NCI-H345 treated with DMSO at 0.1 percent for 48 hours (cell line): Measurements from ENCODE around the gene SRSF12.

Source experiments
- DNase-seq: peaks from one replicate; lab custom pipeline; 2025; ENCODE audit not compliant: unreplicated experiment; lab: John Stamatoyannopoulos, UW

The SRSF12 gene

GRCh38 chr6:89117211-89118108 lies at the start of gene SRSF12:
TSS of gene SRSF12 (minus strand) at chr6:89118071. CDS start at chr6:89117887, 184 bp downstream.
- peak; percentile 30 for DNase-seq

GRCh38 chr6:89162047-89162371 lies 44.1 kb upstream of the SRSF12 start:
- DNase-seq, result no peak

- no peak for DNase-seq
Observed at GRCh38 chr6:89161326-89162046, 43.6 kb upstream of the SRSF12 start.

GRCh38 chr6:89160331-89161092 lies 42.6 kb upstream of the SRSF12 start:
- DNase-seq, result no peak

GRCh38 chr6:89154131-89154530 lies 36.3 kb upstream of the SRSF12 start:
- DNase-seq, result no peak

- DNase-seq, result no peak
Observed at GRCh38 chr6:89148016-89148750, 30.3 kb upstream of the SRSF12 start.

GRCh38 chr6:89146718-89147700 lies 29.1 kb upstream of the SRSF12 start:
- DNase-seq, result peak; percentile 37

- peak; percentile 69 for DNase-seq
Observed at GRCh38 chr6:89145956-89146717, 28.3 kb upstream of the SRSF12 start, which contains the start of gene PM20D2. TSS of gene PM20D2 (plus strand) at chr6:89146055. CDS start at chr6:89146145, 90 bp downstream.

- DNase-seq, result peak; percentile 69
Observed at GRCh38 chr6:89145091-89145955, 27.5 kb upstream of the SRSF12 start.

- DNase-seq, result no peak
Observed at GRCh38 chr6:89144354-89144906, 26.6 kb upstream of the SRSF12 start.

GRCh38 chr6:89140347-89141156 lies 22.7 kb upstream of the SRSF12 start:
- no peak for DNase-seq

- no peak for DNase-seq
Observed at GRCh38 chr6:89139509-89140346, 21.9 kb upstream of the SRSF12 start.

- no peak for DNase-seq
Observed at GRCh38 chr6:89138173-89138572, 20.3 kb upstream of the SRSF12 start.

GRCh38 chr6:89134723-89135122 lies 16.9 kb upstream of the SRSF12 start:
- DNase-seq, result no peak

GRCh38 chr6:89133981-89134380 lies 16.1 kb upstream of the SRSF12 start:
- DNase-seq, result no peak

- DNase-seq, result no peak
Observed at GRCh38 chr6:89132057-89132456, 14.2 kb upstream of the SRSF12 start.
